GM18909 (cell line): ENCODE data around the gene NQO1.

Experiments
- ATAC-seq: cut with Tn5 transposase; IDR thresholded peaks from one replicate; pipeline ENCODE4 v1.9.1; 2021; ENCODE audit warnings: mild to moderate bottlenecking; ENCODE audit not compliant: unreplicated experiment, poor library complexity

The NQO1 gene

DNA sequence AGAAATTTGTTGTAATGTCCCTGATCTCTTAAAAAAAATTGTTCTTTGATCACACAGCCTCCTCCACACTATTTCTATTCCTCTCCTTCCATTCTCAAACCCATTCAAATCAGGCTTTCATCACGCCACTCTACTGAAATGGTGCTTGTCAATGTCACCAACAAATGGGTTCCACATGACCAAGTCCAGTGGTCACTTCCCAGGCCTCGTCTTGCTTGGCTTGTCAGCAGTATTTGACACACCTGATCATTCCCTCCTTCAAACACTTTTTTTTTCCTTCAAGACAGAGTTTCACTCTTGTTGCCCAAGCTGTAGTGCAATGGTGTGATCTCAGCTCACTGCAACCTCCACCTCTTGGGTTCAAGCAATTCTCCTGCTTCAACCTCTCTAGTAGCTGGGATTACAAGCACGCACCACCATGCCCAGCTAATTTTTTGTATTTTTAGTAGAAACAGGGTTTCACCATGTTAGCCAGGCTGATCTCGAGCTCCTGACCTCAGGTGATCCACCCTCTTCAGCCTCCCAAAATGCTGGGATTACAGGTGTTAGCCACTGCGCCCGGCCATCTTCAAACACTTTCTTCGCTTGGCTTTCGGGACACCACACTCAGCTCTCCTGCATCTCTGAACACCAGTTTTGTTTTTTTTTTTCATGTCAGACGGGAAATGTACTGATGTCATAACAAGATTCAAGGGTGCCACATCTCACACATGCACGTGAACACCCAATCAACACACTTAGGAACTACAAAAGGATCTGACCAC is 18.3 kb downstream of the NQO1 start:
- ATAC-seq = no peak

DNA sequence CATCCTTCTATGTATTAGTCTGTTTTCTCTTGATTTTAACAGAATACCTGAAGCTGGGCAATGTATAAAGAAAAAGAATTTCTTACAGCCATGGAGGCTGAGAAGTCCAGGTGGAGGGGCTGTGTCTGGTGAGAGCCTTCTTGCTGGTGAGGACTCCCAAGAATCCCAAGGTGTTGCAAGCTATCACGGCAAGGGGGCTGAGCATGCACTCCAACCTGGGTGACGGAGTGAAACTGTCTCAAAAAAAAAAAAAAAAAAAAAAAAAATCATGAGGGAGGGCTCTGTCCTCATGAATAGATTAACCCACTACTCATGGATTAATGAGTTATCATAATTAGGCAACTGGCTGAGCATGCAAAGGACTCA is 19.4 kb downstream of the NQO1 start:
- ATAC-seq = no peak

DNA sequence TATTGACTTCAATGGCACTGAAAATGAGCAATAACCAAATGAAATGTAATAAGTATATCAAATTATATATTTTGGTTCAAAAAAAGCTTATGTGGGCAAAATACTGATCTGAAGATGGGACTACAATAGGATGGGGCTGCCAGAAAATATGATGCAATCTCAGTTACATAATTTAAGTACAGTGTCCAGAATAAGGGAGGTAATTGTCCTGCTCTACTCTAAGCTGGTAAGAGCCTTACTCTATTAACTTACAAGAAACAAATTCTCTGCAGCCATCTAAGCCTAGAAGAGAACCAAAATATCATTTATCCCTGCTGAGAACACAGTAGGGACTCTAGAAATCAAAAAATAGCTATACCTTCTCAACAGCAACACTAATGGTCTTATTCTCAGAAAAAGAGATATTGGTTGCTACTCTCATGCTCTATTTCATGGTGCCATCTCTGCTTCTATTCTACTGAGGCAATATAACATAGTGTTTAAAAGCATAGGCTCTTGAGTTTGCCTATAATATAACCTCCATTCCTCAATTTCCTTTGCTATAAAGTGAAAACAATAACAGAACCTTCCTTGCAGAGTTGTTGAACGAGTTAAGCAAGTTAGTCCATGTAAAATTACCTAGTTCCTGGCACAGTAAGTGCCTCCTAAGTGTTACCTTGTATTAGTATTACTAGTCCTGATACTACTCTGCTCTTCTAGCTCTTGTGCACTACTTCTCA is 19.9 kb downstream of the NQO1 start:
- no peak for ATAC-seq

DNA sequence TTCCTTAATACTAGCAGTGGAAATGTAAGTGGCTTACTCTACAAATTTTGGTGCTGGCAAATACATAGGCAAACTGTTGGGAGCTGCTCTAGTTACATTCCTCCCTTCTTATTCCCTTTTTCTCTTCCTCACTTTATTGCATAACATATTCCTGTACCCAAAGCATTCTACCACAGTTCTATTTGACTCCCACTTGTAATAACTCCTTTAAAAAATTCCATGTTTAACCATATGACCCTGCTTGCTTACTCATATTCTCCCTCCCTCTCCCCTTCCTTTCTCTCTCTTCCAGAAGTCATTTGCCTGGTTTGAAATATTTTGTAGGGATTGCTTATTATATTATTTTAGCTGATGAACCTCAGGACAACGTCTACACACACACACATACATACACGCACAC is 22.7 kb downstream of the NQO1 start:
- no peak for ATAC-seq

DNA sequence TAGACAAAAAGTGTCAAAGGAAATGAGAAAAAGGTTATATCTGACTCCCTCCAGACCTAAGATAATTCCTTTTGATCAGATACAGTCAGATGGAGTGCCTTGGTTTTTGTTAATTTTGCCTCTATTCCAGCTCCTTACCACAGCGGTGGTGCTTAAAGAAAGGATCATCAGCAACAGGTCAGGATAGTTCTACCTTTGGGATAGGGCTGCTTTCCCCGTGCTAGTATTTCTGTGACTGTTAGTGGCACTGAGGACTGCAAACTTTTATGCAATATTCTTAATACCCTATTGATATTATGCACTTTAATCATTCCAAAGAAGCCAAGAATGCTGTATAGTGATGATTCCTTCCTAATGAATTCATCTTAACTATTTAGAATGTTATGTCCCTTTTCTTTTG is 24.5 kb downstream of the NQO1 start:
- ATAC-seq = no peak

DNA sequence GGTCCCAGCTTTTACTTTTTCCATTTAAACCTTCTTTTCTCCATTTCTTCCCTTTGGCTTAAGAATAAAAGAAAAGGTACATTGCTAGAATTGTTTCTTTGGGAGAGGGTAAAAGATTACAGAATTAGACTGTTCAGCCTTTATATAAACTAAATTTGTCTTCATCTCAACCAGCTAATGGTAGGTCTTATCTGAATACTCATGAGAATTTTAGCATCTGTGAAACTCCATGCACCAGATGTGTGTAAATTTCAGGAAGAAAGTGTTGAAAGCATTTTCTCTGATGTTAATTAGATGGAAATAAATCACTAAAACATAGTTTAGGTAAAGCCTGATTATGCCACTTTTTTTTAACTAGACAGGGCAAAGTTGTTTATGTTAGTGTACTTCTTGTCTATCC is 24.9 kb downstream of the NQO1 start:
- ATAC-seq = no peak

DNA sequence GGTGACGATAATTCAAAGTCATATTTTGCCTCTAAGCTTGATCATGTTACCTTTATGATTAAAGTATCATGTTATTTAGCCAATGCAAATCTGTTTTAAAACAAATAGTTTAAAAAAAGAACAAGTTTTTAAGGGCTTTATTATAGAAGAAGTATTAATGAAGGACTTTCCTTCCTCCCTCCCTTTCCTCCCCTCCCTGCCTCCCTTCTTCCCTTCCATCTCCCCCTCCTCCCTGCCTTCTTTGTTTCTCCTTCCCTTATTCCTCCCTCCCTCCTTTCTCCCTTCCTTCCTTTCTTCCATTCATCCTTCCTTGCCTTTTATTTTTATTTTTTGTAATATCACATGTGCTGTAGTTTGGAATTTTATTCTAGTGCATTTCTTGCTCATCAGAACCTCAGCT is 26.4 kb downstream of the NQO1 start:
- ATAC-seq = no peak

DNA sequence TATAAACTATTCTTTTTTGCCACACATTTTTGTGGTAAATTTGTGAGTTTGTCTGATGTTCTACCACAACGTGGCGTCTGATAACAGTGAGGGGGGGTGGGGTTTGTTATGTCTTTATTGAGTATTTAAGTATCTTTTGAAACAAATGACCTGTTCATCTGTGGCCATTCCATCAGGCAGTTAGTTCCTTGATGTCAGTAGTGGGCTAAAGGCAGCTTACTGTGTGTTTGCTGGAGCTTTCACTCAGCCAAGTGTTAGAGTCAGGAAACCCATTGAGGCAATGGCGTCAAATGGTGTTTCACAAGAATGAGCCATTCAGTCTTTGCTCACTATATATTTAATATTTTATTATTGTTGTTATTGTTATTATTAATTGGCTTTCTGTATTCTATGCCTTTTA is 28.0 kb downstream of the NQO1 start:
- ATAC-seq = no peak

DNA sequence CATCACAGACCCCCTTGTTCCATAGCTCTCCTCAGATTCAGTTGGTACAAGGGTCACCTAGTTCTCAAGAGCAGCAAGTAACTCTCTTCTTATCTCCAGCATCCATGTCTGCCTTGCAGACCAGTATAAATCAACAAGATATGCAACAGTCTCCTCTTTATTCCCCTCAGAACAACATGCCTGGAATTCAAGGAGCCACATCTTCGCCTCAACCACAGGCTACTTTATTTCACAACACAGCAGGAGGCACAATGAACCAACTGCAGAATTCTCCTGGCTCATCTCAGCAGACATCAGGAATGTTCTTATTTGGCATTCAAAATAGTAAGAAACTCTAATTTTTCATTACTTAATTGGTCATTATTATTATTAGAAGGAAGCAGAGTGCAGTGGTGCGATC is 32.4 kb downstream of the NQO1 start:
- no peak for ATAC-seq

DNA sequence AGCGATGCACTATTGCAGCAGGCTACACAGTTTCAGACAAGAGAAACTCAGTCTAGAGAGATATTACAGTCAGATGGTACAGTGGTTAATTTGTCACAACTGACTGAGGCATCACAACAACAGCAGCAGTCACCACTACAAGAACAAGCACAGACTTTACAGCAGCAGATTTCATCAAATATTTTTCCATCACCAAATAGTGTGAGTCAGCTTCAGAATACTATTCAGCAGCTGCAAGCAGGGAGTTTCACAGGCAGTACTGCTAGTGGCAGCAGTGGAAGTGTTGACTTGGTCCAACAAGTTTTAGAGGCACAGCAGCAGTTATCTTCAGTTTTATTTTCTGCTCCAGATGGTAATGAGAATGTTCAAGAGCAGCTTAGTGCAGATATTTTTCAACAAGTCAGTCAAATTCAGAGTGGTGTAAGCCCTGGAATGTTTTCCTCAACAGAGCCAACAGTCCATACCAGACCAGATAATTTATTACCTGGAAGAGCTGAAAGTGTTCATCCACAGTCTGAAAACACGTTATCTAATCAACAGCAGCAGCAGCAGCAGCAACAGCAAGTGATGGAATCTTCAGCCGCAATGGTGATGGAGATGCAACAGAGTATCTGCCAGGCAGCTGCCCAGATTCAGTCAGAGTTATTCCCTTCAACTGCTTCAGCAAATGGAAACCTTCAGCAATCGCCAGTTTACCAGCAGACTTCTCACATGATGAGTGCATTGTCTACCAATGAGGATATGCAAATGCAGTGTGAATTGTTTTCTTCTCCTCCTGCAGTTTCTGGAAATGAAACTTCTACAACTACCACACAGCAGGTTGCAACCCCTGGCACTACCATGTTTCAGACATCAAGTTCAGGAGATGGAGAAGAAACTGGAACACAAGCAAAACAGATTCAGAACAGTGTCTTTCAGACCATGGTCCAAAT is 34.1 kb downstream of the NQO1 start:
- no peak for ATAC-seq

DNA sequence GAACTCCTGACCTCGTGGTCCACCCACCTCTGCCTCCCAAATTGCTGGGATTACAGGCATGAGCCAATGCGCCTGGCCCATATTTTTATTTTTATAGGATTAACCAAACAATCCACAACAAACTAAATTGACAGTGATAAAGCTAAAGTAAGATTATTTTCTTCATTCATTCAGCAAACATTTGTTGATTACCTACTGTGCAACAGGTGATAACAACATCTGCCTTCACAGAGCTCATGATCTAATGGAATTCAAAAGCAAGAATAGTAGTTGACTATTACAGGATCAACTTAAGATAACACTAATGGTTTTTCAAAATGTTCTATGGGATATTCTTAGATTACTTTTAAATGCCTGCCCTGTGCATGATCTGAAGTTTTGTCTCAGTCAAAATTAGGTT is 37.8 kb downstream of the NQO1 start:
- no peak for ATAC-seq

DNA sequence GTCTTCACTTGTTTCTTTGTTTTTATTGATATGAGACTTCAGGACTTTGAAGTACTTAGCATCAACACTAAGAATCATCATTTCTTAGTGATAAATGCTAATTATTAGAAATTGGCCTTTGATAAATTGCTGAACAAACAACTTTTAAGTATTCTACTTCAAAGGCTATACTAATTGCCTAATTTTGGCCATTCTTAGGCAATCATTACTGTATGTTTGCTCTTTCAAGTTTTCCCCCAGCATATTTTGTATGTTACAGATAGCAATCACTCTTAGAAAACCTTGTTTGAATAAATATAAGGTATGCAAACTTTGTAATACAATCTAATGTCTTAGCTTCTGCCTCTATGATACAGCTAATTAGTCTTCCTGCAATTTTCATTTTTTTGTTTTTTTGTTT is 46.0 kb downstream of the NQO1 start:
- no peak for ATAC-seq

DNA sequence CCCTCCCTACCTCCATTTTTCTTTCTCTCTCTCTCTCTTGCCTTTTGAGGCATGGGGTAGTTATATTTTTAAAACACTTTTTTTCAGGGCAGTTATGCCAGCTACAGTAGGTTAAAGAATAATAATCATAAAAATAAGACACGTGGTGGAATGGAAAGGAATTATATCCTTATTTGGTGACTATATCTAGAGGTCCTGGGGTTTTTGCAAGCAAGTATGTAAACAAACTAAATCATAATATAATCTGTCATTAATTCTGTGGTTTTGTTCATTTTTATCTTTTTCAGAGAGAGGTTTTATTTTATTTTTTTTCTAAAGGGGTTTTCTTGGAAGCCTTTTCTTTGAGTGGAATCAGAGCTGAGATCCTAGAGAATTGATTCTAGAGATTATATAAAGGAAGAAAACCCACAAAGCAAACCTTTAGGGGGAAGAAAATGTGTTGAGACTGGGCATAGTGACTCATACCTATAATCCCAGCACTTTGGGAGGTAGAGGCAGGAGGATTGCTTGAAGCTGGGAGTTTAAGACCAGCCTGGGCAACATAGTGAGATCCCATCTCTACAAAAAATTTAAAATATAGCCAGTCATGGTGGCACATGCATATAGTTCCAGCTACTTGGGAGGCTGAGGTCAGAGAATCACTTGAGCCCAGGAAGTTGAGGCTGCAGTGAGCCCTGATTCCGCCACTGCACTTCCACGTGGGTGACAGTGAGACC is 53.2 kb downstream of the NQO1 start:
- ATAC-seq = no peak

DNA sequence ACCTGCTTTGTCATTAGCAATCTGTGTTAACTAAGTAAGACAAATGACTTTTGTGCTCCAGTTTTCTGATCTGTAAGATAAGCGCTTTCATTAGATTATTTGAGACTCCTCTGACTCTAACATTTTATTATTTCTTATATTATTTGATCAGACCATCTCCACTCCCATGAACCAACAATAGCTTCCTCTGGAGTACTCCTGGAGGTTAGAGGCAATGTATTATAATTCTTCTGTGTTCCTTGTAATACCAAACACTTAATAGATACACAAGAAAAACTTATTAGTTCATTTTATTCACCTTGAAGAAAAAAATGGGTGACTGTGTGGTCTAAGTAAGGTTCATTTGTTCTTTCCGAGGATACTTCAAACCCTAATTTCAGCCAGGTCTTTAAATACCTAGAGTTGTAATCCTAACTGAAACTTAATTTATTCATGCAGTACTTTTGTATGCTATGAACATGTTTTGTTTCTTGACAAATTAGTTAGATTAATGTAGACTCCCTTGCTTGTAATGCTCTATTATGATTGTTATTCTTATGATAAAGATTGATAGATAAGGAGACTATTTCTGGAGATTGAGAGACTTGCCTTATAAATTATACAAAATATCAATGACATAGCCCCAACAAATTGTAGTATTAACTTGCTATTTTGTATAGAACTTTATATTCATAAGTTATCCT is 53.9 kb downstream of the NQO1 start:
- no peak for ATAC-seq

DNA sequence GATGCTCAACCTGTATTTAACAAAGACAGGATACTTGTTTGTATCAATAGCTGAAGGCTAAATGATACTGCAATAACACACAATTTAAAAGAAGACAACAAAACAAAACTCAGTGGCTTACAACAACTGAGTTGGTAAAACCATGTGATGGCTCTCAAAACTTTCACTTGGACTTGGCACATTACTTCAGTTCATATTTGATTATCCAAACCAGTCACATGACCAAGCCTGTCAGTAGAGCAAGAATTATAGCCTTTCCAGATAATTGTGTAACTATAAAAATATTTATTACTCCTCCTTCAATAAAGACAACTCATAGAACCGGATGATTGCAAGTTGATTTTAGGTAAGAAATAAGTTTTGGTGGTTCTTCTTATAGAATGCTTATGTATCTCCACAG is 56.8 kb downstream of the NQO1 start:
- no peak for ATAC-seq

DNA sequence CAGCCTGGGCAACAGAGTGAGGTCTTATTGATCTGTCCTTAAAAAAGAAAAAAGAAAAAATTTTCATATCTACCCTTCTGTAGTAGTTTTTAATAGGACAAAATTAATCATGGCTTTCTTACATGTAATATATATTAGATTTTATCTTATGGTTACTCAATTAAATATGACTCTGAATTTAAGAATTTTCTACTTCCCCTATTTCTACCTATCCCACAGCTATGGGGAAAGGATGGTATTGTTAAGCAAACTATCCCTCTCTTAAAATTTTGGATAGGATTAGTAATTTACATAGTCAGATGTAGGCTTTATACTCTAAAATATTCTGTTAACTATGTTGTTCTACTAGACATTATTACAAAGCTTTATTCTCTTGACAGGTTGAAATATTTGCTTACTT is 62.5 kb downstream of the NQO1 start:
- ATAC-seq = no peak

DNA sequence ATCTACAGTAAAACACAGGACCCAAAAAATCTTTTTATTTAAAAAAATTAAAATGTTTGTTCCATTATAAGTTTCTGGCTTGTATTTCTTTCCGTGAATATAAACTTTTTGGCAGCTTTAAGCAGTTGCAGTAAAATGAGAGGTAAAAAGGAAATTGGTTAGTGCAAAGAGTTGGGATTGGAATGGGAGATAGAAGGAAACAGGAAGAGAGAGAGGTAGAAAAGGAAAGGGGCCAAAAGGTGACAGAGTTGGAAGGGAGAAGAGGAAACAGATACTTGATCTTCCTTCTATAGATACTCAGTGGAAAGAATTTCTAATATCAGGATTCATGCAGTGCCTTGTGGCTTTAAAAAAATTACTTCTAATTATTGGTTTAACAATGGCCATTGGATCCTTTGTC is 63.5 kb downstream of the NQO1 start:
- ATAC-seq = no peak

DNA sequence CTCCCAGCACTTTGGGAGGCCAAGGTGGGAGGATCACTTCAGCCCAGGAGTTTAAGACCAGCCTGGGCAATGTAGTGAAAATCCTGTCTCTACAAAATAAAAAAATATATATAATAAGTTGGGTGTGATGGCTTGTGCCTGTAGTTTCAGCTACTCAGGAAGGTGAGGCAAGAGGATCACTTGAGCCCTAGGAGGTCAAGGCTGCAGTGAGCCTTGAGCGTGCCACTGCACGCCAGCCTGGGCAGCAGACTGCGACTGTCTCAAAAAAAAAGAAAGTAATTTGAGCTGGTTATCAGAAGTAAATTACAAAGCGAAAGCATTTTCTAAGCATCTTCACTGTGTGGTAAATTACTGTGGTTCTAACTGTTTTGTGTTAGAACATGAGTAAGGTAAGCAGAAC is 66.2 kb downstream of the NQO1 start:
- ATAC-seq = no peak
